GM21526 (cell line): ENCODE measurements around the gene SETD1B.

ENCODE experiments used
- ATAC-seq: cut with Tn5 transposase; IDR thresholded peaks from one replicate; pipeline ENCODE4 v1.9.1; 2021; ENCODE audit warnings: moderate library complexity; ENCODE audit not compliant: unreplicated experiment, low FRiP score

Gene SETD1B

DNA sequence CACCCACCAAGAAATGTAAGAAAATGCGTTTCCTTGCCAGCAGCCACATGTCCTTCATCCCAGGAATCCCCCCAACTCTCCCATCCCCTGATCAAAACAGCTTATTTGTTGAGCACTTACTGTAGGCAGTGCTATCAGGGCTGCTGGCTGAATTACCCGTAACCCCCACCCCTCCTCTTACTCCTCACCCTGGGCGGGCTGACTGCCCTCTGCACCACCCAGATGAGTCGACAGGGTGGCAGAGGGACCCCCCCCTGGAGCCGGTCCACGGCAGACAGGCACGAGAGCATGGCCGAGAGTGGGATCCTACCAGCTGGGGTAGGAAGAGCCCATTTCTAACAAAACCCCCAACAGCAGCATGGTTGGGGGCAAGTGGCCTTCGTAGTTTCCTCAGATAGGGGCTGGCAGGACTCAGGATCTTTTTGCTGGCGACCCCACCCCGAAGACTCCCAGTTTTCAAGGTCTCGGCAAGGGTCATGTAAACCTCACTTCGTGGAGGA is 9.2 kb upstream of the SETD1B start:
- ATAC-seq: no peak

DNA sequence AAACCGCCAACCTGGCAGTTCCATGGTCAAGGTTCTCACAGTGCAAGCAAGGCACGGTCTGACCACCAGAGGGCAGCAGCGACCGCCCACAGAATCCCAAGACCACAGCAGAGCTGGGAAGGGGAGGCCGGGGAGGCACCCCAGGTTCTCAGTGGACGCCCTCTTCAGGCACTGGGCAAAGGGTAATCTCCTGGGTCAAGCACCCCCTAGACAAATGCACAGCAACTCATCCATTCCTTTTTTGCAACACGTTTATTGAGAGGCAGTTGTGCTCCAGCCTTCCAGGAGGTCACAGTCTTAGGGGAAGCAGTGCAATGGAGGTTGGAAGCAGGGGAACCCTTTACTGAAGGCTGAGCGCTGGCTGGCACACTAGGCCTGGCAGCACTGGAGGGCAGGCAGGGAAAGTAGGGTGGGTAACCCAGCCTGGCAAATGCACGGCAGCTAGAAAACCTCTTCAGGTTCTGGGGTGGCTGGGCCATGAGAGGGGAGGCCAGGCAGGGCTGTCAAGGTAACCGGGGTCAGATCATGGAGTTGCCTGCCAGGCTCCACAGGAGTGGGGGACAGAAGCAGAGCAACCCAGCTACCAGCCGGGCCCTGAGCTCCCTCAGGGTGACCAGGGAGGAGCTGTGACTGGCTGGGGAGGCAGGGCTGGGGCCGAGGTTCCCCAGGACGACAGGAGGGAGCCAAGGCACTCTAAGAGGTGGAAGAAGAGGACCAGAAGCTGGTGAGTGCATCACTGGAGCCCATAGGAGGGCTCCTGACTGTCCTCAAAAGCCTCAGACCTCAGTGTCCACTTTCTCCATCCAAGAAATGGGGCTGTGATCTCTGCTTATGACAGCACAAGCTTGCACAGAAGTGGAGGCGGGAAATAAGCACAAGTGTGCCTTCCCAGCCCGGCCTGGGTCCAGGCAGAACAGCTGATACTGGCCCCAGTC is 8.5 kb upstream of the SETD1B start:
- ATAC-seq: no peak

DNA sequence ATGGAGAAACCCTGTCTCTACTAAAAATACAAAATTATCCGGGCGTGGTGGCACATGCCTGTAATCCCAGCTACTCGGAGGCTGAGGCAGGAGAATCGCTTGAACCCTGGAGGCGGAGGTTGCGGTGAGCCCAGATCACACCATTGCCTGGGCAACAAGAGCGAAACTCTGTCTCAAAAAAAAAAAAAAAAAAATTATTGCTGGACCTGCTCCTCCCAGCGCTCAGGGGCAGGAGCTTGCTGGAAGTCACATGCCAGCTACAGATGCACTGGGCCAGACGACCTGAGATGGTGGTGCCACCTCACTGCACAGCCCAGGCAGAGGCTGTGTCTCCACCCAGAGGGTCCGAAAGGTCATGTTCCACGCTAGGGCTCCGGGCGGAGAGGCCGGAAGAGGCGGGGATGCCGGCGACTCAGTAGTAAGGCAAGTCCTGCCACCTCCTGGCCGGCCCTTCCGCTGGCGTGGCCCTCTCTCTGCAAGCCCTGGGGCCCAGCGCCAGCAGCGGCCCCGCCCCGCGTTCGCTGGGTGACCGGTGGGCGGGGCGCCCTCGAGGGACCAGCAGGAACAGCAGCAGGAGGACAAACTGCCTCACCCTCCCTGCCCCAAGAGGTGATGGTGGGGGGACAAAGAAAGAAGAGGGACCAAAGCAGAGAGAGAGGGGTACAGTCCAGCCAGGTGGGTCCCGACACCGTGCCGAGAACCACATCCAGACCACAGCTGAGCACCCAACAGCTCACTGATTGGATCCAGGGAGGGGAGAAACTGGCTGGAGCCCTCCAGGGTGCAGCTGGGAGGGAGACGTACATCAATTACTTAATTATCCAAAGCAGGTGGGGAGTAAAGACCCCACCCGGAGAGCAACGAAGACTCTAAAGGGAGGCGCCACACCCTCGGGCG is 6.7 kb upstream of the SETD1B start:
- ATAC-seq: no peak

DNA sequence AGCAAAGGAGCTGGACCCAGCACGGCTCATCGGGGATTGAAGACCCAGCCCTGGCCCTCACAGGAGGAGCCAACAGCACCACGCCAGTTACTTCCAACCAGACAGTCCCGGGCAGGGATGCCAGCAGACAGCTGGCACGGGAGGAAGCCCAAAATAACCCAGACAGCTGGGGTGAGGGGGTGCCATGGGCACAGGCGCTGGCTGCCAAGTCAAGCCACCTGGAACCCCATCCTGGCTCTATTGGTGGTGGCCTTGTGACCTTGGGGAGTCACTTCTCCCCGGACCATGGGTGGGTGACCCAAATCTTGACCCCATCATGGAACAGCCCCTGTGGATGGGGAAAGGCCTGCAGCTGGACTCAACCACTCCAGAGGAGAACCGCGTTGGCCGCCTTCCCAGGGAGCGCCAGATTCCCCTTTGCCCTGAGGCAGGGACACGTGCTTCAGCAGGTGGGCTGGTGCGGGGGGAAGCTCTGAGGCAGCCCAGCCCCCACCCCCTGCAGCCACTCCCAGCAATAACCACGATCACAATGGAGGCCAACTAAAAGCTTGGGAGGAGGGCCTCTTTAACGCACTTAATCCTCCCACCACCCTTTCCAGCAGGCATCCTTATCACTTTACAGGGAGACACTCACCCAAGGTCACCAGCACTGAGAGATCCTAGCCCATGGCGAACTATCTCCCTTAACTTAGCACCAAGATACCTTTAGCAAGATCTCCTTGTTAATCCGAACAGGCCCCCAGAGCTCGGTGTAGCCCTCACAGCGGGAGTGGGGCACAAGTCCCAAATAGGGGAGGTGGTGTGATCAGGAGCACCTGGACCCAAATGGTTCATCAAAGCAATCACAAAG is 5.6 kb upstream of the SETD1B start:
- no peak for ATAC-seq

DNA sequence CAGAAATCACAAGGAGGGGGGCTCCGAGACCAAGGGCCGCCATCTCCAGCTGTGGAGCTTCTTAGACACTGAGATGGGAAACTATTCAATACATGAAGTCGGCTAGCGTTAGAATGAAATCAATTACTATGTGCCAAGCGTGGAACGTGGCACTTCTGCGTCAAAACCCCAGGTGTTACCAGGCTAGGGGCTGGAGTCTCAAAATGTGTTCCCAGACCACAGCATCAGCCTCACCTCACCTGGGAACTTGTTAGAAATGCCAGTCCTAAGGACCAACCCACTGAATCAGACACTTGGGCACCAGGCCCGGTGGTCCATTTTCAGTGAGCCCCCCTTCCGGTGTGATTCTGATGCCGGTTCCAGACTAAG is 5.0 kb upstream of the SETD1B start:
- no peak for ATAC-seq

DNA sequence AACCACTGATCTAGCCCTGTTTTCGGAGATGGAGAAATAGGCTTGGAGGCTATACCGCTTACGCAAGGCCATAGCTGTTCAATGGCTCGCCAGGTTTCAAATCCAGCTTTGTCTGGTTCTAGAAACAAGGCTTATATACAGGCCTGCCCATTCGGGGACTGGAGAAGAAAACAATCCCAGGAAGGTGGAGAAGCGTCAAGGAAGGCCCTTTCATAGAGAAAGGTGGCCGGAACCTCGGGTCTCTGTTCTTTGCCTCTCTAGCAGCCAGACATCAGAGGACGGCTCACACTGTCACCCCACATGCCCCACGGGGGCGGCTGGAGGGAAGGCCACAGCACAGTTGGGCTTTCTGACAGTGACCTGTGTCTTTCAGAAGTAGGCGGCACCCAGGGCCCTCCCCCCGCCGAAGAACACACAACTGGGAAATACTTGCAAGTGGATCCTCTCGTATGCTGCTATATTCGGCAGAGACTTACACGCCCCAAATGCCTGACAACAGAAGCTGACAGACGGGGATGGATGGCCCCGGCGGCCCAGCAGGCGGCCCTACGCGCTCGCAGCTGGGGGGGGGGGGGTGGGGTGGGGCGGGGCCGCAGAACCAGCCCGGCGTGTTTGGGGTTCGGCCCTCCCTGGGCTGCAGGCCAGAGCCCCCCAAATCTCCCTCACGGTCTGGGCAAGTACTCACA is 4.5 kb upstream of the SETD1B start:
- no peak for ATAC-seq

DNA sequence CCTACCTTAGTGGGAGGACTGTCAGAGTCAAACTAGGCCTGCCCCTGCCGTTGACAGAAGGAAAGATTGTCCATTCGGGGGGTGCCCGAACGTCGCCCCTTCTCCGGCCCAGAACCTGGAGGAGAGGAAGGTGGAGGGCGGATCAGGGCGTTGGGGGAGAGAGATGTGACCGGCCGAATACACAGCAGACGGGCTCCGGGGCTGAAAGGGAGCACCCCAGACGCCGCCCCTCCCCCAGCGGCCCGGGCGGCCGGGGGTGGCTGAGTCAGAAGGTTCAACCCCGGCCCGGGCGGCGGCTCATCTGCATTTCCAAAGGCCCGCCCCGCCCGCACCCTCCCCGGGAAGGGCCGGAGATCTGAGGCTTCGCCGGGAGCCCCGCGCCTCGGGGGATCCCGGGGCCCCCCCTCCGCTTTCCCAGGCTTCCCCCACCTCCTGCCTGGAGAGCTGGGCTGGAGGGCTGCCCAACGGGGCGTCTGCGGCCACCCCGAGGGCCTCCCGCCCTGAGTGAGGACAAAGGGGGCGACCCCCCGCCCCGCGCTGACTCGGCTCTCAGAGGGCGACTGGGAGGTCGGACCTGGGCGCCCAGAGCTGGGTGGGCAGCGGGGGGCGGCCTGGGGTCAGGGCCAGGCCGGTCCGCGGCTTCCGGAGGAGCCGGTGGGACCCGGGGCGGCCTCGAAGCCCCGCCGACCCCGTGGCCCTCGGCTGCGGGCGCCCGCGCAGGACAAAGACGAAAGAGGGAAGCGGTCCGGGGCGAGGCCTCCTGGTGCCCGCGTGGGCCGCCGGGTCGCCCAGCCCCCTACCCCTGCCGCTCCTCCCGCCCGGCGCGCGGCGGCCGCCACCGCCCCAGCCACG is 3.7 kb upstream of the SETD1B start:
- no peak for ATAC-seq

DNA sequence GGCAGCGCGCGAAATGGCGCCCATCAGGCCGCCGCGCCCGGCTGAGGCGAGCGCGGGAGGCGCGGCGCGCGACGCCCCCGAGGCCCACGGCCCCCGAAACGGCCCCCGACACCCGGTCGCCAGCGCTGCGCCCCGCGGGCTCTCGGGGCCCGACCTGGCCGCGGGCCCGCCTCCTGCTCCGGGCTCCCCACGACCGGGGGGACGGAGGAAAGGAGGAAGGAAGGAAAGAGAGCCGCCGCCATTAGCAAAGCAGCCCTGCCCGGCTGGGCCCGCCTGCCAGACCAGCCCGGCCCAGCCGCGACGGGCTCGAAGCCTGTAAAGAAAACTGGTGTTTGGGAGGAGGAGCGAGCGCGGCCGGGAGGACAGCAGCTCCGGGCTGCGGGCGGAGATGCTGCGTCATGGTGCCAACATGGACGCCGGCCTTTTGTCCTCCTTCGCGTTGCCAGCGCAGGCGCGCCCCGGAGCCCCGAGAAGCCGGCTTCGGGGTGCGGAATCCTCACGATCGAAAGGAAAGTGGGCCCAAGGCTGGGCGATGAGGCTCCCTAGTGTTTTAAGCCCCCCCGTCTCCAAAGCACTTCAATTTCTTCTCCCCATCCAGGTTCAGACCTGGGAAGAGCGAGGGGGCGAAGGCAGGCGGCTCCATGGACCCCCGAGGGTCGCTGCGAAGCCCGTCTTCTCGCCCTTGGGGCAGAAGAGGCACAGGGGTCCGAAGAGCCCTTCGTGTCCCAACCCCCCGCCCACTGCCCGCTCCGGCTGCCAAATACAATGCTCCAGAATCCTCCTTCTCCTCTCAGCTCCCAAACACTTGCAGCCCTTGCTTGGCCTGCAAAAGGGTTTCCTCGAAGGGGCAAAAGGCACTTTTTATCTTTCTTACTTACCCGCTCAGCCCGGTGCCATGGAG is 2.9 kb upstream of the SETD1B start:
- ATAC-seq: no peak

DNA sequence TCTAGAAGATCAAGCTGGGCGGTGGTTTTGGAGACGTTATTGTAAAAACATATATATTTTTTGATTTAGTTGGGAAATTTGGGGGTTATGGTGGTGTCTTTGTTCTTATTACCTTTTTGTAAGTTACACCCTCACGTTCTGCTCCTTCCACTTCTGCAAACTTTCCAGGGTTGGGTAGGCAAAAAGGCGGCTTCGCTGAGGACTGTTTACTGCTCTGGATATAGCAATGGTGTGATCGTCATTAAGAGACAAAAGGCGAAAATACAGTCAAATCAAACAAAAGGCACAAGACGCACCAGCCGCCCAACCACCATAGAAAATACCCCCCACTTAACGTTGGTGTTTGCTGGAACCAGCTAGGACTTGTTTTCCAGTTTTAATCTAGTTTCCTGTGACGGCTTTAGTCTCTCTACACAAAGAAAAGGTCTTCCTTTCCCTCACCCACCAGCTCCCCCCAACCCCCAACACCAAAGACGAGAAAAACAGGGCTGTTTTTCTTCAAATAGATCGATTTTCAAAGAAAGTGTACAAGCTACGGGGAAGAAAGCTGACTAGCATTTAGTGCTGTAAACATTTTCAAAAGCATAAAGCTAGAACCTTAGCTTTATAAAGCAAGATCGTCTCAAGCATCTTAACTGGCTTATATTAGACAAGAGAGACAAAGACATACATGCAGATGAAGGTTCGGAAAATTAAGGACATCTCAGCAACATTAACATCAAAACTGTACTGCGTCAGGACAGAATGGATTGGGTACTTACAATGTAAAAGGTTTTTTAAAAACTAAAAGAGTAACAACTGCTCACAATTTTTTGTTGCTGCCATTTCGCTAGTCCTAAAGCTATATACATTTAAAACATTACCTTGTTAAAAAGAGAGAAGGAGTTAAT is 2.0 kb upstream of the SETD1B start:
- ATAC-seq: no peak

DNA sequence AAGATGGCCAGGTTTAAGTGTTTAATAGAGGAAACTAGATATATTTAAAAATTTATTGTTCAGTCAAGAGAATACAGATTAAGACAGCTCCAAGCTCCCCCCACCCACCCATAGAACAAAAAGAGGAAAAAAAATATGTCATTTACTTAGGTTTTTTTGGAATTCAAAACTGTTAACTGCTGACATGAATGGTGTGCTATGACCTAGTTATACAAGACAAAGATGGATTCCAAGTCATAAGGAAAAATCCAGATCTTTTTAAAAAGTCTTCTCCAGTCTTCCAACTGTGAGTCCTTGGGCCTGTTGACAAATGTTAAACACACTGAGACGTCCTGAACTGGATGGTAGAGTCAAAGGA is 1.3 kb upstream of the SETD1B start:
- no peak for ATAC-seq

DNA sequence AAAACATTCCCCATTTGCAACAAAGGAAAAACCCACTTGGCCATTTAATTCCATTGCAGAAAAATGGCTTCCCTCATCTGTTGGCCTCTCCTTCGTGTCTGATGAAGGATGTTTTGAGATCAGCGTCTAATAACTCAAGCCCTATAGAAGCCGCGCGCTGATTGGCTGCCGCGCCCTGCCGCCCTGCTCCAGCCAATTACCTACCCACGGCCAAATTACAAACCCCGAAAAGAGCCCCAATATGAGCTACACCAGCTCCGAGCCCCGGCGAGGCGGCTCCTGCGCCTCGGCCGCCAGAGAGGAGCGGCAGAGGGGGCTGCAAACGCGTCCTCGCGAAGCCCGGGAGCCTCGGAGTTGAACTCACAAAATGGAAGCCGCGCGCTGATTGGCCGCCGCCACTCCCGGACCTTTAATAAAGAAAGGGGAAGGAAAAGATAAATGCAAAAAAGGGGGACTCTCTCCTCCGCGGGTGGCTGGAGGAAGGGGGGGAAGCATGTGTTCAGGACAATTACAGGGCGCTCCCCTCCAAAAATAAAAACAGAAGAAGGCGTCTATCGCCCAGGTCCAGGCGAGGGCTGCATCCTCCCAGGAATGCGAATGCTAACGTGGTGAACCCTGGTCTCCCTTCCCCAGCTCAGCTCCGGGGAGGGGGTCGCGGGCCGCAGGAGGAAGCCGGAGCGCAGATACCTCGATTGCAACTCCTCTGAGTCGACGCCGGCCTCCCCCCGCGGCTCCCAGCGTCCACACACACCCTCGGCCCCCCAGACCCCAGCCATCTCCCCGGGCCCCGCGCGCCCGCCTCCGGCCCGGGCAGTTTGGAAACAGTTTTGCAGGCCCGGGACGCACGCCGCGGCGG is 738 bp upstream of the SETD1B start:
- no peak for ATAC-seq

DNA sequence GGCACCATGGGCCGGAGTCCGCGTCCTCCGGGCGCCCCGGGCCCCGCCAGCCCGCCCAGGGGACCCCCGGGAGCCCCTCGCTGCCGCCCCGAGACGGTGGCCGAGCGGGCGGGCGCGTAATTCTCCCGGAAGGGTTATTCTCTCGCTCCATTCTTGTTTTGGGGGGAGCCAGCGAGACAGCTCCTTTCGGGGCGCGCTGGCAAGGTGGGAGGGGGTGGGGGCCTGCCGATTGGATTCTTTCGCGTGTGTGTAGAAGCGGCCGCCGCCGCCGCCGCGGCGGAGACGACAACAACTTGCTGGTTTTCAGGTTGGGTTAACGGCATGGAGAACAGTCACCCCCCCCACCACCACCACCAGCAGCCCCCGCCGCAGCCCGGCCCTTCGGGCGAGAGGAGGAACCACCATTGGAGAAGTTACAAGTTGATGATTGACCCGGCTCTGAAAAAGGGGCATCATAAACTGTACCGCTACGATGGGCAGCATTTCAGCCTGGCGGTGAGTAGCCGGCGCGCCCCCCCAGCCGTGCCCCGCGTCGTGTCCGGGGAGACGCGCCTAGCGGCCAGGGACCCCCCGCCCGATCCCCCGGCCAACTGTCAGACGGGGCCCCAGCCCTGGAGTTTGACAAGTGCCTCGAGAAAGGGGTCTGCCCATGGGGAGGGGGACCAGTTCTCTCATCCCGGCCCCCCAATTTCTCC is 755 bp downstream of the SETD1B start:
- no peak for ATAC-seq

DNA sequence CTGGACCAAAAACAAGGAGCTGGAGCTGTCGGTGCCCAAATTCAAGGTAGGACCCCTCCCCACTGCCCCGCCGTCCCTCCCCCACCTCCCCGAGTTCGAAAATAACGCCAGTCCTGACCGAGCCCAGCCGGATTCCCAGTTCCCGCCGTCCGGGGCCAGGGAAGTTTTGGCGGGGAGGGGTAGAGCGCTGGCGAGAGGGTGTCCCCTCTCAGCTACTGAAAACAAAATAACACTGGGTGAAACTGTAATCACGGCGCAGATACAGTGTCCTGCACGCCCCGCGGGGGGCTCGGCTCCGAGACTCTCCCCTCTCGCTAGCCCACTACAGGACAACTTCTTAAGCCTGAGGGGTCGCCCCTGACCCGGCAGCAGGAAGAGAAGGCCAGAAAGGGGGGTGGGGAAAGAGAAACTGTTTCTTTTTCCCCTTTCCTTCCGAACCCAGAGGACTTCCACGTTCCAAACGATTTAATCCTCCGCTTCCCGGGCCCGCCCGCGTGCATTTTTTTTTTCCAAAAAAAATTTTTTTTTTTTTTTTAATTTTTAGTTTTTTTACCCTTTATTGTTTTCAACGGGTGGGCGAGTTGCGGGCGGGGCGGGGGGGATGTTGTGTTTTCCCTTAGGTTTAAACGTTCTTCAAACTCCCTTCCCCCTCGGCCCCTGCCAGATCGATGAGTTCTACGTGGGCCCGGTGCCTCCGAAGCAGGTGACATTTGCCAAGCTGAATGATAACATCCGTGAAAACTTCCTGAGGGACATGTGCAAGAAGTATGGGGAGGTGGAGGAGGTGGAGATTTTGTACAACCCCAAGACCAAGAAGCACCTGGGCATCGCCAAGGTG is 1.6 kb downstream of the SETD1B start:
- no peak for ATAC-seq

DNA sequence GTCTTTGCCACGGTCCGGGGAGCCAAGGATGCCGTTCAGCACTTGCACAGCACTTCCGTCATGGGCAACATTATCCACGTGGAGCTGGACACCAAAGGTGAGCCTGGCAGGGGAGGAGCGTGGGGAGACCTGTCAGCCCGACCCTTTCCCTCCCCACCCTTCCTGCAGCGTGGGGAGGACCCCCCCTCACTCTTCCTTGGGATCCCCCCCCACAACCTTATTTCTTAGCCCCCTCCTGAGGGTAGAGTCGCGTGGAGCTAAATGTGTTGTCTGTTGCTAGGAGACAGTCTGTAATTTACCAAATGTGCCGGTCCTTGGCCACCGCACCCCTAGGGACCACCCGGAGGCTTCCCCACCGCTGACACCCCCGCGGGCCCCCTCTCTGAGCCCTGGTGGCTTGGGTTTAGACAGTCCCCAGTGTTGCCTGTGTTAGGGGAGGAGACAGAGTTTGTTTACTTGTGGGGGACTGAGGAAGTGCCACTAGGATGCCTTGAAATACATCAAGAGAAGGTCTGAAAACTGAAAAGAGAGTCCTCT is 2.3 kb downstream of the SETD1B start:
- ATAC-seq: no peak
